ENCODE results near the gene PSTPIP1. TPM values are rescaled to one million over a fixed set of nuclear protein-coding genes. Genes with fewer than 3 reads are reported as not detected.

PSTPIP1 gene
- total RNA-seq, 1 donor from 2014 or later: 0.51 TPM

DNA sequence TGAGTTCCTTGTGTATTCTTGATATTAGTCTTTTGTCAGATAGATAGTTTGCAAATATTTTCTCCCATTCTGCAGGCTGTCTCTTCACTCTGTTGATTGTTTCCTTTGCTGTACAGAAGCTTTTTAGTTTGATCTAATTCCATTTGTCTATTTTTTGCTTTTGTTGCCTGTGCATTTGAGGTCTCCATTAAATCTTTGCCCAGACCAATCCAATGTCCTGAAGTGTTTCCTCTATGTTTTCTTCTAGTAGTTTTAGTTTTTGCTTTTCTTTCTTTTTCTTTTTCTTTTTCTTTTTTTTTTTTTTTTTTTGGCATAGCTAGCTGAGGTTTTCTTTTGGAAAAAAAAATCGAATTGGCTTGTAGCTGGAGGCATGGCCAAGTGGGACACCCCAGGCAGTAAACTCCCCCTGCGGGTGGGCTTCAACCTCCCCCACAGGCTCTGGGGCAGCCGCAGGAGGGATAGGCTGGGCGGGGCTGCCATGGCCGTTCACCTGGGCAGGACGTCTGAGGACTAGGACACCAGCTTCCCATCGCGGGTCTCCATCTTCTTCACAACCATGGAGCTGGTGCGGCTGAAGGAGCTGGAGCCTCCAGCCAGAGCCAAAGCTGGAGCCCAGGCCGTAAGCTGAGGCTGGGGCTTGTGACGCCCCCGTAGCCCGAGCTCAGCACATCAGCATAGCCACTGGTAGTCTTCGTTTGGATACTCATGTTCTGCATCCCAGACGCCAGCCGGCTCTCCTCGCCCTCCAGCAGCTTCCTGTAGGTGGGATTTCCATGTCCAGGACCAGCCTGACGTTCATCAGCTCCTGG lies 16.2 kb upstream of the PSTPIP1 start:
- no peak for DNase-seq

DNA sequence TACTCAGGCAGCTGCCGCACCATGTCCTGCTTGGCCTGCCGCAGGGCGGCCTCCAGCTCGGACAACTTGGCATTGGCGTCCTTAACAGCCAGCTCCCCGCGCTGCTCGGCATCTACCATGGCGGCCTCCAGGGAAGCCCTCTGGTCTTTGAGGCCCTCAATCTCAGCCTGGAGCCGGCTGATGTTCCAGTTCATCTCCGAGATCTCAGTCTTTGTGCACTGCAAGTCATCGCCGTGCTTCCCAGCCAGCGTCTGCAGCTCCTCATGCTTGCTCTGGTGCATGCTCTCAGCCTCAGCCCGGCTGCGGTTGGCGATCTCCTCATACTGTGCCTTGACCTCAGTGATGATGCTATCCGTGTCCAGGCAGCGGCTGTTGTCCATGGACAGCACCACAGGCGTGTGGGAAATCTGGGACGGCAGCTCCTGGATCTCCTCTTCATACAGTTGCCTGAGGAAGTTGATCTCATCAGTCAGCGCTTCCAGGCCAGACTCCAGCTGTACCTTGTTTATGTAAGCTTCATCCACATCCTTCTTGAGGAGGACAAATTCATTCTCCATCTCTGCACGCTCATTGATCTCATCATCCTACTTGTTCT lies 15.5 kb upstream of the PSTPIP1 start:
- peak; percentile 46 for DNase-seq

DNA sequence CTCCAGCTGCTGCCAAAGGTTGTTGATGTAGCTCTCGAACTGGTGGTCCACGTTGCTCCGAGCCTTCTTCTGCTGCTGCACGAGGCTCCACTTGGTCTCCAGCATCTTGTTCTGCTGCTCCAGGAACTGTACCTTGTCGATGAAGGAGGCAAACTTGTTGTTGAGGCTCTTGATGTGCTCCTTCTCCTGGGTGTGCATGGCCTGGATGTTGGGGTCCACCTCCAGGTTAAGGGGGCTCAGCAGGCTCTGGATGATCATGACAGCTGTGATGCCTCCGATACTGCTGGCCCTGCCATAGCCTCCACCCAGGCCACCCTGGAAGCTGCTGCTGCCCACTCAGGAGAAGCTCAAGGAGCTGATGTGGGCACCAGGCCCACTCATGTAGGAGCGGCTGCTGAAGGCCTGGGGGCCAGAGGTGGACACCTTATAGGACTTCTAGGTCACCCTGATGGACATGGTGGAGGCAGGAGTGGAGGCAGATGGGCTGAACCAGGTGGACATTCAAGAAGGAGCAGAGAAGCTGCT lies 14.9 kb upstream of the PSTPIP1 start:
- DNase-seq: no peak

DNA sequence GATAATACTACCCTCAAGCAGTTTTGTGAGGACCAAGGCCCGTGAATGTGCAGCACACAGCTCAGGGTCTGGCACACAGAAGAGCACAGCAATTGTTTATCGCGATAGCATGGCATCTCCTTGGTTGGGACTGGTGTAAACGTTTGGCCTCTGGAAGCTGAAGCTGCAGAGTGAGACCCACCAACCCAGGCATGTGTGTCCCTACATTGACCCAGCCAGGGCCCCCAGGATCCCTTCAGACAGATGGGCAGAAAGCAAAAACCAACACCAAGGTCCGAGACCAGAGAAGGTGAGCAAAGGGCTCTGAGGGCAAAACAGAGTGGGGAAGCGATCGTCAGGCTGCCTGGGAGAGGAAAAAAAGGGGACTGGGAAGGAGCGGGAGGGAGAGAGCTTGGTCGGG lies 12.6 kb upstream of the PSTPIP1 start:
- DNase-seq: no peak

DNA sequence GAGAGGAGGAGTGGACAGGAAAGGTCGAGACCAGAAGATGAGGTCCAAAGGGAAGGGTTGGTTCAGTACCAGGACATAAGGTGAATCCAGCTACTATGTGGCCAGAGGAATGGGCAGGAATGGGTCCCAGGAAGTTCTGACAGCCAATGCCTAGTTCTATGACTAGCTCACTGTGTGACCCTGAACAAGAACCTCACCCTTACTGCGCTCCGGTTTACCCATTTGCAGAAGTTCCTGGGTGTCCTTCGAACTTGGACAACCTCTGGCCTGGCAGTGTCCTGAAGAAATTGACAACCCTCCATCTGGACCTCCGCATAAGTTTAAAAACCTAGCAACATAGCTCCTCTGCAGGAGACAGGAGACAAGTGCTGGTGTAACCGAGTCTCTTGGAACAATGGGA lies 12.2 kb upstream of the PSTPIP1 start:
- DNase-seq: no peak

DNA sequence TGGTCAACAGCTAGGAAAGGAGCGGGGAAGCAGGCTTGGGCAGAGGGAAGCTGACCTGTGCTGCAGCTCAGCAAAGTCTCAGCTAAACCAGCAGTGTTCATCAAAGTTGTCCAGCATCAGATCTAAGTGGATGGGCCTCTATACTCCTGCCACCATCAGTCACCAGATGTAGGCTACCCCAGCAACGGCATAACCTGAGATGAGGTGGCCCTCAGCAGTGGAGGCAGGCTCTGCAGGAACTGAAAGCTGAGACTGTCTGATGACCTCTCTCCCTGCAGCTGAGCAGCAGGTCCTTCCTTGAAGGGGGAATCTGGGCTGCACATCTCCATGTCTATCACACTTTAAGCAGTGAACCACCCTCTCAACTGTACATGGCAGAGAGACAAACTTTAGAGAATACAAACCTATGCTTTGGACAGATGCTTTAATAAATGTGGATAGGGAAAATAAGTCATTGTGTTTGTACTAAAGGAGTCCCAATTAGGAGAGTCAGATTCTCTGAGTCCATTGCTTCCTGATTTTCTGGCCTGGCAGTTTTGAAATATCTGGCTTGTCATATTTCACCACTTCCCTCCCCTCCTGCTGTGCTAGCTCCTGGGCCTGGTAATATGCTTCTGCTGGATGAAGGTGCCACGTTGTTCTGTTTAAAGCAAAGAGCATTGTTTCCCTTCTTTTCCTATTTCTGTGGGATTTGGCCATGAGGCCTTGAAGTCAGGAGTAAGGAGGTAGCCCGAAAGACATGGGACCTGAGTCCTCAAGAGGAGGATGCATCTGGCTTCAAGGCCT lies 11.1 kb upstream of the PSTPIP1 start:
- no peak for DNase-seq

DNA sequence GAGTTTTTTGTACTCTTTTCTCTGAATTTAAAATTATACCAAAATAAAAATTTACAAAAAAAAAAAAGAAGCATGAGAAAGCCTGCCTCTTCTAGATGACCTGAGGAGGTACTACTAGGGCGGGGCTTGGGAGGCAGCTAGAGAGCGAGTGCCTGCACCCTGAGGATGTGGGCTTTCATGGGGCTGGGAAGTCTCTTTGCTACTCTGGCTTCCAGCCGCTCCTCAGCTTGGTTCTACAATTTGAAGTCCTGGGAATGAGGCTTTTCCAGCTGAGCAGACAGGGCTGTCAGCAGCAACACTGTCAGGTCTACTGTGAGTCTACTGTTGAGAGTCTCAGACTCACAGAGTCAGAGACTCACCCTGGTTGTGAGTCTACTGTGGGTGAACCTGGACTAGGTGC lies 8.2 kb upstream of the PSTPIP1 start:
- no peak for DNase-seq

DNA sequence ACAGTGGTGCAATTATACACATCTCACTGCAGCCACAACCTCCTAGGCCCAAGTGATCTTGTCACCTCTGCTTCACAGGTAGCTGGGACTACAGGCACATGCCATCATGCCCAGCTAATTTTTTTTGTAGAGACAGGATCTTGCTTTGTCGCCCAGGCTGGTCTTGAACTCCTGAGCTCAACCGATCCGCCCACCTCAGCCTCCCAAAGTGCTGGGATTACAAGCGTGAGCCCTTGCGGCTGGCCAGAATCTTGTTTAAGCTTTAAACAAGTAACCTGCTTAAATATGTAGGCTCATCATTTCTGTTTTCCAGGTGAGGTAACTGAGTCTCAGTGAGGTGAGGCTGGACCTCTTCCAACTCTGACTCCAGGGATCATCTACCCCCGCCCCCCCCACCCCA lies 7.7 kb upstream of the PSTPIP1 start:
- DNase-seq: no peak

DNA sequence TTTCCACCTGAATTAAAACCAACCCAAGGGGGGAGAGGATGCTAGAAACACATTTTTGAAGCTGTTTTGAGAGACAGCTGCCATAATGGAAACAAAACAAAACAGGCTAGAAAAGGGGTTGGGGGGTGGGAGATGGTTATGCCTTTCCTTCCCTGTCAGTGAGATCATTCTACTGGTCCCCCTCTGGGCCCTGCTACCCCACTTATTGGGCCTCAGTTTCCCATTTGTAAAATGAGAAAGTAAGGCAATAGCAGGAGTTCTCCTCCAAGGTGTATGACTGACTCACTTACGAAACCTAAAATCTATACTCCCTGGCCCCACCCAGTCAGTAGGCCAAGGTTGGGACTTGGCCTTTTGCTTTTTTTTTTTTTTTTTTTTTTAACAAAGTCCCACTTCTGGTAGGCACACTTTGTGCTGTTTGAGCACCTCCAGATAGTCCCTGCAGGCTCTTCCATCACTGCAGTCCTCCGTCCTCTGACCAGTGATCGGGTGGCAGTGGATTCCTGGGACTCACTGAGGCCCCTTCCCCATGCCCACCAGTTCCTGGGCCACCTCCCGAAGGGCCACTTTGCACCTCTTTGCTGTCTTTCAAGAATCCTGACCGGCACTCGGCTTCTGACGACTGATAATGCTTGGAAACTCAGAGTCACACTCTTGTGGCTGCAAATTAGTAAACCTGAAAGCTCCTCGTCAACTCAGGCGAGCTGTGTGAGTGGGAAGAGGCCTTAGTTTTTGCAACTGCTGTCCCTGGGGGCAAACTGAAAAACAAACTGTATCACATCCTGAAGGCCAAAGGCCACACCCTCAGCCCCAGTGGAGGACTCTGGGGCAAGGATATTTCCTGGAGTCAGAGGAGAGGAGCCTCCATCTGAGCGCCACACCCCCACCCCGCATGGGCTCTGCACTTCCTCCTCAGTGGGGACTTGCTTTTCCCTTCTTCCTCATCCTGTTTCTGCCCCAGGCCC lies 6.7 kb upstream of the PSTPIP1 start:
- DNase-seq: no peak

DNA sequence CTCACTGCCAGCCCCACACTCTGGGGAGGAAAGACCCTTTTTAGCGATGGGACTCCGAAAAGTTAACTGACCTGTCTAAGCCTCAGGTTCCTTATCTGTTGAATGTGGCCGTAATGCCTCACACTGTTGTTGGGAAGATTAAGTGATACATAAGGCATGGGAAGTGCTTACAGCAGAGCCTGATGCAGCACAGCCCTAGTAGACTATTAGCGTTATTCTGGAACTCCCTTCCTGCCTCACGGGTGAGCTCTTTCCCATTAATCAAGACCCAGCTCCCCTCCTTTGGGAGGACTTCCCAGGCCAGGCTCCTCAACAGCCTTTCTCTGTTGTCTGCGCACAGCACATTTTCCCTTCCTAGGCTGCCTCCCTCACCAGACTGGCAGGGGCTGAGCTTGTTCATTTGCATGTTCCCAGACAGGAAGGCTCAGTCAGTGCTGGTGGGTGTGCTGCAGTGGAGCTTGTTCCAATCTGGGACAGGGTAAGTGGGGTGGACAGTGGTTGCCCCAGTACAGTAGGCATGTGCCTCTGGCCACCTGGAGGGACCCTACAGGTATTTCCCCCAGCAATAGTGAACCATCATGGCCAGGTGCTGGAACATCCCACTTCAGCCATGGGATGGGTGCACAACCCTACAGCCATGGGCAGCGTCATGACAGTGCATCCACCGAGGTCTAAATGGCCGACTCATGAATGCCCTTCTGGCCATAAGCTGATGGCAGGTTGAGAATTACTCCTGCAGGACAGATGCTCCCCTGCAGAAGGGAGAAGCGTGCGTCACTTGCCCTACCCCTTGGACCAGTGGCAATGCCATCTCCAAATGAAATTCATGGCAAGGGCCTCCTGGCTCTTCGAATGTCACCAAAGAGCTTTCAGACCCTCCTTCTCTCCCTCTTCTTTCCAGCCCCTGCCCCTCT lies 5.8 kb upstream of the PSTPIP1 start:
- DNase-seq: peak; percentile 33

DNA sequence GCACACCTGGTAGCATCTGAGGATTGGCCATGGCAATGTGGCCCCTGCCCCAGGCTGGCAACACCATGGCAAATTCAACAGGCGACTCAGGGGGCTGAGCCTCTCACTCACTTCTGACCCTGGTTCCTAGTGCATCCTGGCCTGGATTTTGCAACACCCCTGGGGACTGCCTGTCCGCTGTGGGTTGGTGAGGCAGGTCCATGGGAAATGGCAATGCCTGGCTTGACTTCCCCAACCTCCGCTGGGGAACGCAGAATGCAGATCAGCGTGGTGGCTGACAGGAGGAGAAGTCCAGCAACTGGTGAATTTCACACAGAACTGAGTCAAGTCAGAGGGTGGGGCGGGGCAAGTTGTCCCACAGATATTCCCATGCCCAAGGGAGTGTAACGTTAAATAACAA lies 3.9 kb upstream of the PSTPIP1 start:
- DNase-seq: no peak

DNA sequence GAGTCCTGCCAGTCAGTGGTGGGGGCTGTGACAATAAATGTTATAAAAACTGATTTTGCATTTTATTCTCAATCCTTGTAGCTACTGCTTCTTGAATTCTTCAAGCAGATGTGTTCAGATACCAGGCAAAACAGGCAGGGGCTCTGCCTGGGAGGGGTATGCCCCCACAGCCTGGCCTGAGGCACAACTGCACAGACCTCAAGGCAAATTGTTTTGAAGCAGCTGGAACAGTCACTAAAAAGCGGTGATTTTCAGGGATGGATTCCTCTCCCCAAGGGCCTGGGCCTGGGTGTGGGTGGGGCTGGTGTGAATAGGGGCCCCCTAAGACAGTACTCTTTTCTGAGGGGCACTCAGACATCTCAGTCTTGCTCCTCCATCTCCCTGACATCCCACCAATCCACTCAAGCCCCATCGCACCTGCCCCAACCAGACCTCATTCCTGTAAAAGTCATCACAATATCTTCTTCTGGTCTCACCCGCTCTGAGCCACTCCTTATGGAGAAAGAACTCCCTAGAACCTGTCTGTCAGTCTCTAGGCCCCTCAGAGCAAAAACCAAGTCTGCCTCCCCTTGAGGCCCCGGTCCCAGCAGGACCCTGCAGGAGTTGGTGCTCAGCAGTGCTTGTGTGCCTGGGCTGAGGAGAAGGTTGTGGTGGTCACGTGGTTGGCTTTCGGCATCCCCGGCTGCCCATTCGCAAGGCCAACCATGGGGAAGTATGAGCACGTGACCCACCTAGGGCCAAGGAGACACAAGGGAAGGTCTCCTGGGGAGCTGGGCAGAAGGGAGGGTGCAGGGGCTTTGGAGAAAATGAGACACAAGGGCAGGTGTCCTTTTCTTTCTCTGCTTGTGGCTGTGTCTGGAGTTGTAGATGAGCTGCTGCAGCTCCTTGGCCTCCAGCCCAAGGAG lies 2.9 kb upstream of the PSTPIP1 start:
- no peak for DNase-seq

DNA sequence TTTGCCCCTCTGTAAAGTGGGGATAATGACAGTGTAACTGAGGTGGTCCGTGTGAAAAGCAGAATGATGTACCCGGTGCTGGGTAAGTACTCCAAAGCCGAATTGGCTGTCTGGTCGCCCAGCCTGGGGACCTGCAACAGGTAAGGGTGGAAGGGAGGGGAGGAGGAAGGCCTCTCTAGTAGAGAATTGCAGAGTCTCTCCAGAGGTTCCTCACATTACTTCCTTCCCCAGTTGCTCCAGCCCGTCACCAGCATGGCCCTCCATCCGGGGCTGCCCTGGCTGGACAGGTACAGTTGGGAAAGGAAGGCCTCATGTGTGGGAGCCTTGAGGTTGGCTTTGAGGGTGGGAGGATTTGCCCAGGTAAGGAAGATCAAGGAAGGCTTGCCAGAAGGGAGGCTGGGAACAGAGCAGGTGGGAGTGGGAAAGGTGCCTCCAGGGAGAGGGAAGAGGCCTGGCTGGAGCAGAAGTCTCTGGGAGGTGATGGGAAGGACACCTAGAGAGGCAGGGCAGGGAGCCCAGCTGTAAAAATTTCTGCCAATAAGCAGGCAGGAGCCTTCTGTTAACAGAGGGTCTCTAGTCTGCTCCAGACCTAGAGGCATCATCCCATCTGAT lies 1.7 kb upstream of the PSTPIP1 start:
- no peak for DNase-seq

DNA sequence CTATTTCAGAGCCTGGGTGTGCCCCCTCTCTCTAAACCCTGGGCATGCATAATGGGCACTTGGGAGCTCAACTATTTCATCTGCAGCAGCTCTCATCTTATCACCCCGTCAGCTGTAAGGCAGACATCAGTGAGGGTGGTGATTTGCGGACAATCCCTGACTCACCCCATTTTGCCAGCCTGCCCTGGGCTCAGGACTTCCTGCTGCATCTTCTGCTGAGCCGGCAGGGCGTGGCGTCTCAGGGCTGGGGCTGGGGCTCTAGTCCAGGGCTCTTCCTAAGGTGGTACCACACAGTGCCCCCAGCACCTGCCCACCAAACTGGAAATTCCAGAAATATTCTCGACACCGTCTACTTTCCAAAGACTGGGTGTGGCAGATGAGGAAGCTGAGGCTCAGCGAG lies 925 bp upstream of the PSTPIP1 start:
- DNase-seq: no peak

DNA sequence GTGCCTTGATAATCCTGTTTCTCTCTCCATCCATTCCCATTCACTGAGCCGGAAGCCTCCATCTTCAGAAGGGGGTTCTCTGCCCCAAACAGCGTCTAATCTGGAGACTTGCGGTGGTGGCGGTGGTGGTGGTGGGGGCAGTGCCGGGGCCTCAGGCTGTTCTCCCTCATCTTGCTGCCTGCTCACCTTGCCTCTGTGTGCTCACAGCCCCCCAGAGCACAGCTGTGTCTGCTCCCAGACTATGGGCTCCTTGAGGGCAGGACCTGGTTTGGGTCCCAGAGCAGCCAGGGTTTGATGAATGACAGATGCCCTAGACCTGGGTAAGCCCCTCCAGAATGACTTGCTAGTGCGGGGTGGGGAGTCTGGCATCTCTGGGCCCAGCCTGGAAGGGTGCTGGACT lies 430 bp upstream of the PSTPIP1 start:
- no peak for DNase-seq

DNA sequence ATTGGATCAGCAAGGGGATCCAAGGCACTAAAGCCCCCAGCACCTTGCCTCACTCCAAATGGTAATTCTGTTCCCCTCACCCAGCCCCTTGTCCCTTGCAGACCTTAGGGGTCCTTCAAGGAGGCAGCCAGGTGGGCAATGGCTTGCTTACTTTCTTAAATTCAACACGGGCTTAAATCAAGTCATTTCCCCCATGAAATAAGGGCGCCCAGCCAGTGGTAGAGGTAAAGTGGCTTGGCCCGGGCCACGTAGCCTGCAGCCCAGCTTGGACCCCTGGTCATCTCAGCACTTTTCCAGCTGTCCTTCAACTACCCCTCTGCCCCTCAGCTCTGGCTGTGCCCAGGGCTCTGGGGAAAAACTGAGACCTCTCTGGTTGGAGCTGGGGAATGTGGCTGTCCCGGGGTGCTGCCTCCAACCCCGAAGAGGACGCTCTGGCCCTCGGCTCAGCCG lies 1.2 kb downstream of the PSTPIP1 start:
- no peak for DNase-seq

DNA sequence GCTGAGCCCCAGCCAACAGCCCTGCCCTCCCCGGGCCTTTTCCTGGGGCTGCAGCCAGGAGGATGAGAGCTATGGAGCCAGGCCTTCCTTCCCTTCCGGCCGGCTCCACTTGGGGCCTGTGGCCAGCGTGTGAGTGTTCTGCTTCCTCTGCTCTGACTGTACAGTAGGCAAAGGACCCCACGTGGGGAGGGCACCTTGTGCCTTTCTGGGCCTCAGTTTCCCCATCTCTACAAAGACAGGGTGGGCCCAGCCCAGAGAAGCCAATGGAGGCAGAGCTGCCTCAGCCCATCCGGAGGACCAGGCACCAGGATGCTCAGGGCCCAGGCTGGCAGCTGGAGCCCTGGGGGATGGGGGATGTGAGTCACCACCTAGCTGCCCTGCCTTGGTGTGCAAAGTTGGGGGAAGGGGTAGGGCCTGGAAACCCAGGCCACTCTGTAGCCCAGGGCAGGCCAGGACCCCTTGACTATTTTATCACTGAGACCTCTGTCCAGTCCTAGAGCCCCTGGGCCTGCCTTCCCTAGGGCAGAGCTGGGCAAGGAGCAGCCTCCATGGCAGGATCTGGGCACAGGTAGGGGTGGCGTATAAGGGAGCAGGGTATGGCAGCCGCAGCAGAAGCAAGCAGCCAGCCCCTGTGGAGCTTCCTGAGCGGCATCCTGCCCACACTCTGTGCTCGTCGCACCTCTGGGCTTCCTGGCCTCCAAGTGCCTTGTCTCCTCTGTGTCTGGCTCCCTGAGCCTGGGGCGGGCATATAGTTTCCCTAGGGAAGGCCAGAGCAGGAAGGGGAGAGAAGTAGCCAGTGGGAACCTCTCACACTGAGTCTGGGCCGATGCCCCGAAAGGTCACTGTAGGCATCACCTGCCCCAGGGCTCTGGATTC lies 1.8 kb downstream of the PSTPIP1 start:
- peak; percentile 69 for DNase-seq

DNA sequence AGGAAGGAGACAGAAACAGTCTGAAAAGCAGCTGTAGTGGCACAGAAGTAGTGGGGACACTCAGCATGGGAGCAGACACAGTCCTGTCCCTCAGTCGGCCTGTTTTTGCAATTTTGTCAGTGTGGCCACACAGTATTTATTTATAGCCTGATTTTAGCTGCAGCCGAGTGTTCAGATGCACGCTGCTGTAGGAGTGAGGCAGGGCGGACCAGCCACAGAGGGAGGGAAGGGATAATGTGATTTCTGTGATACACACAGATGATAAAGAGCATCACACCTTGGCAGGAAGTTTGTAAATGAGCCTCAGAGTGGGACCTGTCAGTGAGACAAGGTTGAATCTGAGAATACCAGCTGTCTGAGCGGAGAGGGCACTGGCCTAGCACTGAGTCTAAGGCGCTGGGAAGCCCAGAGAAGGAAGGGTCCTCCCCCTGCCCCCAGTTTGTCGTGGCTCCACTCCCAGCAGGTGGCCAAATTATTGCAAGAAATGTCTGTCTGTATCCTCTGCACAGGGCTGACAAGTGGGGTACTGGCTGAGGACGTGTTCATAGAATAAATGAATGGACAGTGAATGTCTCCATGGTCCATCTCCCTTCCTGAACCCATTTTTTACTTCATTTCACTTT lies 3.8 kb downstream of the PSTPIP1 start:
- no peak for DNase-seq

Data from dermis blood vessel endothelial cell (primary cell).